ENCODE data around the gene KCP. TPM values are rescaled to one million over a fixed set of nuclear protein-coding genes. Genes with fewer than 3 reads are reported as not detected.
"Not testable (repeated sequence)": the region's sequence is repeated elsewhere in the genome, so short reads cannot be mapped to it uniquely, and the experiment has no call there.

The KCP gene
- total and polyA plus RNA-seq, 3 experiments from 2014 or later, result 0.84 to 1.1 TPM; not detected in 1

DNA sequence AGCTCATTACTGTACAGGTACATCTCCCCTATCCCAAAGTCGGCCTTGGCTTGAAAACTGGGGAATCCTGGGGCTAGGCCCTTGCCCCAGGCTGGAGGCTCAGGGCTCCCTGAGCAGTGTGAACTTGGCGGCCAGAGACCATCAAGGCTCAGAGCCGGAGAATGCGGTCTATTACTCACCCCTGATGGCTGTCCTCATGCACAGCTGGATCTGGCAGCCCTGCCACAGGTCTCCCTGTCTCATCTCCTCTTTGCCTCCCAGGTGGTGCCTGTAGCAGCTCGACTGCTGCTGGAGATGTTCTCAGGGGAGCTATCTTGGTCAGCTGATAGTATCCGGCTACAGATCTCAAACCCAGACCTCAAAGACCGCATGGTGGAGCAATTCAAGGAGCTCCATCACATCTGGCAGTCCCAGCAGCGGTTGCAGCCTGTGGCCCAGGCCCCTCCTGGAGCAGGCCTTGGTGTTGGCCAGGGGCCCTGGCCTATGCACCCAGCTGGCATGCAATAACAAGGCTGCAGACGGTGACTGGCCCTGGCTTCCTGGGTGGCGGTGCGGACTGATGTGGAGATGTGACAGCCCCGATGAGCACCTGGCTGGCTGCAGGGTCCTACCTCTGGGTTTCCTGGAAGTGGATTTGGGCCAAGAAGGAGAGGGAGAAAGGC, 37.9 kb upstream of the KCP start:
- Histone ChIP-seq H3K27me3 (ENCODE audit: insufficient read depth, low read length, poor library complexity, severe bottlenecking) (no peaks in the 10 kb centered on the region), H3K9me3 (ENCODE audit: low read length) (no peaks in the 10 kb centered on the region), H3K36me3 (ENCODE audit: insufficient read depth, low read length) (peaks cover 4% of the 10 kb centered on the region), H3K4me3 (ENCODE audit: low read length) (no peak overlapping the region), H3K4me1 (ENCODE audit: insufficient read depth, low read length) (no peaks in the 10 kb centered on the region), H3K27ac (ENCODE audit: low read depth, low read length) (no peak overlapping the region)
- no peaks in the 10 kb centered on the region for H3K27me3 Mint-ChIP-seq
- no peak for DNase-seq
- peaks cover 0 to 25% (median 7%) of the 10 kb centered on the region in 3 donors for H3K36me3 Mint-ChIP-seq
- no peaks in the 10 kb centered on the region for H3K9me3 Mint-ChIP-seq
- ChIA-PET CTCF (interaction anchor here (0.6 to 1.5 kb wide), 2 partner anchors 10 to 84 kb away, joined by 3 to 6 read pairs; no protein-coding TSS in a partner anchor), POLR2A (no interaction called here)
- H3K4me1 Mint-ChIP-seq, result no peaks in the 10 kb centered on the region
- H3K27ac Mint-ChIP-seq, result peak overlapping the region in 2 of 8 donors; percentile 50 to 63
- H3K4me3 Mint-ChIP-seq, result no peak overlapping the region

DNA sequence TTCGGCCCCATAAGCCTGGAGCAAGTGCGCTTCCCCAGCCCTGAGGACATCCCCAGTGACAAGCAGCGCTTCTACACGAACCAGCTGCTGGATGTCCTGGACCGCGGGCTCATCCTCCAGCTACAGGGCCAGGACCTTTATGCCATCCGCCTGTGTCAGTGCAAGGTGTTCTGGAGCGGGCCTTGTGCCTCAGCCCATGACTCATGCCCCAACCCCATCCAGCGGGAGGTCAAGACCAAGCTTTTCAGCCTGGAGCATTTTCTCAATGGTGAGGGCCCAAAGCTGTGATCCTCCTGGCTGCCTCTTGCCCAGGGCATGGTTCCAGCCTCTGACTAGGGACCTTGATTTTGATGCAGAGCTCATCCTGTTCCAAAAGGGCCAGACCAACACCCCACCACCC, 37.3 kb upstream of the KCP start:
- Mint-ChIP-seq H3K27me3 (no peaks in the 10 kb centered on the region), H3K36me3 (peaks cover 0 to 19% (median 4%) of the 10 kb centered on the region in 3 donors), H3K4me3 (no peak overlapping the region), H3K9me3 (no peaks in the 10 kb centered on the region), H3K4me1 (no peaks in the 10 kb centered on the region), H3K27ac (no peak overlapping the region)
- Histone ChIP-seq H3K27me3 (ENCODE audit: insufficient read depth, low read length, poor library complexity, severe bottlenecking) (no peaks in the 10 kb centered on the region), H3K27ac (ENCODE audit: low read depth, low read length) (no peak overlapping the region), H3K4me1 (ENCODE audit: insufficient read depth, low read length) (no peaks in the 10 kb centered on the region), H3K4me3 (ENCODE audit: low read length) (no peak overlapping the region), H3K36me3 (ENCODE audit: insufficient read depth, low read length) (peaks cover 3% of the 10 kb centered on the region), H3K9me3 (ENCODE audit: low read length) (no peaks in the 10 kb centered on the region)
- ChIA-PET CTCF (interaction anchor here (1.1 to 1.5 kb wide), 2 partner anchors 8 to 11 kb away, joined by 3 to 6 read pairs; no protein-coding TSS in a partner anchor), POLR2A (no interaction called here)
- DNase-seq, result no peak

DNA sequence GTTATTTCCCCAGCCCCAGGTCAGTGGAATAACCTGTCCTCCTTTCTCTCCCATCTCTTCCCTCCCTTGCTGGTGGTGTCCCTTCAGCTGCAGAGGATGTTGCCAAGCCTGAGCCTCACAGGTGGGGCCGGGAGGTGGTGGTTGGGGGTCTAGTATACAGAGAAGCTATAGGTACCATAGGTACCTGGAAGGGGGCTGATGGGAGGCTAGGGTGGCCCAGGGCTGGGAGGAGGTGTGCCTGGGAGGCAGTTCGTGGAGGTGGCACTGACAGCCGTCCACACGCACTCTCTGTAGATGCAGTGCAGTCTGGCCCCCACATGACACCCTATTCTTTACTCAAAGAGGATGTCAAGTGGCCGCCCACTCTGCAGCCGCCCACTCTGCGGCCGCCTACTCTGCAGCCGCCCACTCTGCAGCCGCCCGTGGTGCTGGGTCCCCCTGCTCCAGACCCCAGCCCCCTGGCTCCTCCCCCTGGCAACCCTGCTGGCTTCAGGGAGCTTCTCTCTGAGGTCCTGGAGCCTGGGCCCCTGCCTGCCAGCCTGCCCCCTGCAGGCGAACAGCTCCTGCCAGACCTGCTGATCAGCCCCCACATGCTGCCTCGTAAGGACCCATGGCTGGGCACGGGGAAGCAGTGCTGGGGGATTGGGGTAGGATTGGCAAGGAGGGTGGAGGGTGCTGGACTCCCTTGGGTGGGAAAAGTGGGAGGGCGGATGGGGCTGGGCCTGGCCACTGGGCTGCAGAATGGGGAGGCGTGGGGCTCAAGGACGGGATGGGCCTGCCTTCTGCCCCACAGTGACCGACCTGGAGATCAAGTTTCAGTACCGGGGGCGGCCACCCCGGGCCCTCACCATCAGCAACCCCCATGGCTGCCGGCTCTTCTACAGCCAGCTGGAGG, 36.7 kb upstream of the KCP start:
- peak in 1 of 5 donors; percentile 50 for DNase-seq
- CTCF ChIA-PET, result interaction anchor here (1.1 to 1.5 kb wide), 2 partner anchors 9 to 12 kb away, joined by 3 to 6 read pairs; no protein-coding TSS in a partner anchor
- Mint-ChIP-seq H3K27ac (peak overlapping the region in 1 of 8 donors; percentile 80), H3K4me1 (no peaks in the 10 kb centered on the region), H3K9me3 (no peaks in the 10 kb centered on the region), H3K27me3 (no peaks in the 10 kb centered on the region), H3K36me3 (peaks cover 0 to 12% (median 2%) of the 10 kb centered on the region in 3 donors), H3K4me3 (no peak overlapping the region)
- POLR2A ChIA-PET, result no interaction called here
- H3K36me3 ChIP-seq (ENCODE audit: insufficient read depth, low read length), result no peaks in the 10 kb centered on the region
- no peaks in the 10 kb centered on the region for H3K4me1 ChIP-seq (ENCODE audit: insufficient read depth, low read length)
- no peak overlapping the region for H3K4me3 ChIP-seq (ENCODE audit: low read length)
- H3K27ac ChIP-seq (ENCODE audit: low read depth, low read length), result no peak overlapping the region
- H3K27me3 ChIP-seq (ENCODE audit: insufficient read depth, low read length, poor library complexity, severe bottlenecking), result no peaks in the 10 kb centered on the region
- H3K9me3 ChIP-seq (ENCODE audit: low read length), result no peaks in the 10 kb centered on the region

DNA sequence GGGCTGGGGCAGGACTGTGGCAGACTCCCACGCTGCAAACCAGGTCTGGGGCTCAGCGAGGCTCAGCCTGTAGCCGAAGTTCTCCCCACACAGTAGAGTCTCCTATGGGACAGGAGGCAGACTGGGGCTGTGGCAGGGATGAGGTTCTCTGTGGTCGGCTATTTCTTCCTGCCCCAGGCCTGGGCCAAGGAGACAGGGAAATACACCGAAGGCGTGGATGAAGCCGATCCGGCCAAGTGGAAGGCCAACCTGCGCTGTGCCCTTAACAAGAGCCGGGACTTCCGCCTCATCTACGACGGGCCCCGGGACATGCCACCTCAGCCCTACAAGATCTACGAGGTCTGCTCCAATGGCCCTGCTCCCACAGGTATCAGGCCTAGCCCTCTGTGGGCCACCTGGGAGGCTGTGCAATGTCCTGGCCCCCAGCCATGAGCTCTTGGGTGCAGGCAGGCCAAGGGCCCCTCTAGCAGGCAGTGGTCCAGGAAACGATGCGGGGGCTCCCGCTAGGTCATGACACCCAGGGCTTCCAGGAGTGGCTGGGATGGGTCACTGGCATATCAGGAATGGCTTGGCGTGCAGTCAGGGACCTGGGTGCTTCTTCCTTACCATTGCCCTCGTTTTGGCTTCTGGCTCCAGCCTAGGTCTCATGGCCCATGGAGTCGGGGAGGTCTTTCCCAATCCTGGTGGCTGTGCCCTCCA, 35.3 kb upstream of the KCP start:
- ChIA-PET POLR2A (no interaction called here), CTCF (no interaction called here)
- H3K4me1 ChIP-seq (ENCODE audit: insufficient read depth, low read length), result no peaks in the 10 kb centered on the region
- no peaks in the 10 kb centered on the region for H3K9me3 ChIP-seq (ENCODE audit: low read length)
- H3K4me1 Mint-ChIP-seq, result peaks cover 7 to 8% (median 7%) of the 10 kb centered on the region in 3 donors
- no peaks in the 10 kb centered on the region for H3K9me3 Mint-ChIP-seq
- H3K36me3 ChIP-seq (ENCODE audit: insufficient read depth, low read length), result no peaks in the 10 kb centered on the region
- H3K27ac Mint-ChIP-seq, result no peak overlapping the region
- no peaks in the 10 kb centered on the region for H3K27me3 Mint-ChIP-seq
- H3K27me3 ChIP-seq (ENCODE audit: insufficient read depth, low read length, poor library complexity, severe bottlenecking), result no peaks in the 10 kb centered on the region
- H3K4me3 Mint-ChIP-seq, result no peak overlapping the region
- no peak overlapping the region for H3K27ac ChIP-seq (ENCODE audit: low read depth, low read length)
- H3K4me3 ChIP-seq (ENCODE audit: low read length), result no peak overlapping the region
- DNase-seq, result no peak
- H3K36me3 Mint-ChIP-seq, result peaks cover 0 to 3% (median 0%) of the 10 kb centered on the region in 3 donors

DNA sequence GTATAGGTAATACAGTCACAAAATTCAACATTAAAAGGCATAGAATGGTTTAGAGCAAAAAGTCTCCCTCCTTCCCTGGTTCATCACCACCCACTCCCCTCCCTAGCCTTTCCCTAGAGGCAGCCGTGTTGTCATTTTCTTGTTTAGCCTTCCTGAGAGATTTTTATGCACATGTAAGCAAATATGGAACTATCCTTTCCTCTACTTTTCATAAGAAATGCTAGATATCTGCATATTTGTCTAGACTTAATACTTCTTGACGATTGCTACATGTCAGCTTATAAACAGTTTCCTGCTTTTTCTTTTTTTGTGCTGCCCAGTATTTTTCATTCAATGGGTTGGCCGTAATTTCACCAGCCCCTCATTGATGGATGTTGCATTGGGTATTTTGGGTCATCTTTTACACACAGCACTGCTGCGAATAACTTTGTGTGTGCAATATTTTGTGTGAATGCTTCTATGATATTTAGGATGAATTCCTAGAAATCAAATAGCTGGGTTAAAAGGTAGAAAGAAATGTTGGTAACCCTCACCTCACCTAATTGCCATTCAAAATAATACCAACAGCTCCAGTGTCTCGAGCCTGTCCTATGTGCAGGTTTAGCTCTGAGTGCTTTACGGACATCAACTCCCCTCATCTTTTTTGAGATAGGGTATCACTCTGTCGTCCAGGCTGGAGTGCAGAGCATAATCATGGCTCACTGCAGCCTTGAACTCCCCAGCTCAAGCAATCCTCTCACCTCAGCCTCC, 34.2 kb upstream of the KCP start:
- Histone ChIP-seq H3K27me3 (ENCODE audit: insufficient read depth, low read length, poor library complexity, severe bottlenecking) (peaks cover 3% of the 10 kb centered on the region), H3K4me3 (ENCODE audit: low read length) (no peak overlapping the region), H3K4me1 (ENCODE audit: insufficient read depth, low read length) (peaks cover 2% of the 10 kb centered on the region), H3K9me3 (ENCODE audit: low read length) (no peaks in the 10 kb centered on the region), H3K27ac (ENCODE audit: low read depth, low read length) (no peak overlapping the region), H3K36me3 (ENCODE audit: insufficient read depth, low read length) (no peaks in the 10 kb centered on the region)
- no peaks in the 10 kb centered on the region for H3K9me3 Mint-ChIP-seq
- DNase-seq, result no peak
- peaks cover 15 to 18% (median 17%) of the 10 kb centered on the region in 3 donors for H3K4me1 Mint-ChIP-seq
- CTCF ChIA-PET, result no interaction called here
- H3K36me3 Mint-ChIP-seq, result peaks cover 0 to 3% (median 0%) of the 10 kb centered on the region in 3 donors
- H3K27ac Mint-ChIP-seq, result no peak overlapping the region
- no peaks in the 10 kb centered on the region for H3K27me3 Mint-ChIP-seq
- peak overlapping the region in 1 of 7 donors; percentile 66 for H3K4me3 Mint-ChIP-seq
- POLR2A ChIA-PET, result no interaction called here

GRCh38 chr7:128943251-128943650, 32.7 kb upstream of the KCP start:
- DNase-seq; CTCF ChIA-PET; H3K9me3 ChIP-seq (ENCODE audit: low read length); H3K36me3 Mint-ChIP-seq; H3K4me3 Mint-ChIP-seq; H3K36me3 ChIP-seq (ENCODE audit: insufficient read depth, low read length); H3K27me3 Mint-ChIP-seq; H3K9me3 Mint-ChIP-seq; H3K27ac ChIP-seq (ENCODE audit: low read depth, low read length); H3K4me1 ChIP-seq (ENCODE audit: insufficient read depth, low read length); H3K27me3 ChIP-seq (ENCODE audit: insufficient read depth, low read length, poor library complexity, severe bottlenecking); H3K4me3 ChIP-seq (ENCODE audit: low read length); POLR2A ChIA-PET: not testable (repeated sequence)
- H3K27ac Mint-ChIP-seq, result peak overlapping the region in 1 of 8 donors; percentile 36
- peaks cover 20 to 30% (median 22%) of the 10 kb centered on the region in 3 donors for H3K4me1 Mint-ChIP-seq

DNA sequence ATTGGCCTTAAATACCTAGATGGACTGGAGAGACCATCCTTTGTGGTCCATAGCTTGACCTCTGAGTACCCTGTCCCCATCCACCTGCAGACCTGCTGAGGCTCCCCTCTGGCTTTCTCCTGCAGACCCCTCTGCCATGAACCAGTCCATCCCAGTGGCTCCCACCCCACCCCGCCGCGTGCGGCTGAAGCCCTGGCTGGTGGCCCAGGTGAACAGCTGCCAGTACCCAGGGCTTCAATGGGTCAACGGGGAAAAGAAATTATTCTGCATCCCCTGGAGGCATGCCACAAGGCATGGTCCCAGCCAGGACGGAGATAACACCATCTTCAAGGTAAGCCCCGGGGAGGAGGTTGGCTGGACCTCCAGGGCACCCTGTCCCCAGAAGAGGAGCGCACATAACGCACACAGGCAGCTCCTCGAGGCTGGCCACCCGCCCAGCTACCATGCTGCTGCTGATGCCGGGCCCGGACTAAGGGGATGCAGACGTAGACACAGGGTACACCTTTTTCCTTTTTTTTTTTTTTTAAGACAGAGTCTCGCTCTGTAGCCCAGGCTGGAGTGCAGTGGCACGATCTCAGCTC, 31.5 kb upstream of the KCP start:
- Mint-ChIP-seq H3K27ac (no peak overlapping the region), H3K4me1 (peaks cover 23 to 36% (median 25%) of the 10 kb centered on the region in 3 donors), H3K36me3 (peaks cover 0 to 4% (median 0%) of the 10 kb centered on the region in 3 donors), H3K9me3 (no peaks in the 10 kb centered on the region), H3K4me3 (no peak overlapping the region), H3K27me3 (peaks cover 5 to 10% of the 10 kb centered on the region in 2 donors)
- no peak overlapping the region for H3K4me3 ChIP-seq (ENCODE audit: low read length)
- ChIA-PET CTCF (no interaction called here), POLR2A (no interaction called here)
- DNase-seq, result no peak
- H3K27me3 ChIP-seq (ENCODE audit: insufficient read depth, low read length, poor library complexity, severe bottlenecking), result peaks cover 14% of the 10 kb centered on the region
- H3K9me3 ChIP-seq (ENCODE audit: low read length), result no peaks in the 10 kb centered on the region
- peaks cover 8% of the 10 kb centered on the region for H3K4me1 ChIP-seq (ENCODE audit: insufficient read depth, low read length)
- no peak overlapping the region for H3K27ac ChIP-seq (ENCODE audit: low read depth, low read length)
- no peaks in the 10 kb centered on the region for H3K36me3 ChIP-seq (ENCODE audit: insufficient read depth, low read length)

All from CD8-positive, alpha-beta memory T cell (primary cell).